K562 (cell line): Measurements from ENCODE around the gene OLFML2A. TPM values are rescaled to one million over a fixed set of nuclear protein-coding genes. Genes with fewer than 3 reads are reported as not detected.
A peak's percentile ranks its signal among the peaks of the same experiment; 100 is the strongest.

Source experiments
- L3MBTL2 ChIP-seq: fragments of 450-650 bp; IDR thresholded peaks from 2 replicates; pipeline ENCODE4 v1.6.1; 2016; ENCODE audit warnings: mild to moderate bottlenecking, moderate library complexity
- MGA ChIP-seq: fragments of 450-650 bp; IDR thresholded peaks from 2 replicates; pipeline ENCODE4 v1.6.1; 2016; ENCODE audit warnings: mild to moderate bottlenecking, moderate library complexity
- NBN ChIP-seq: fragments of 450-650 bp; IDR thresholded peaks from 2 replicates; pipeline ENCODE4 v1.6.1; 2016; ENCODE audit warnings: low read depth, mild to moderate bottlenecking
- POLR2AphosphoS5 ChIP-seq: IDR thresholded peaks from 2 replicates; pipeline ENCODE4 v1.6.1; 2011; ENCODE audit warnings: mild to moderate bottlenecking, low read depth, low read length, moderate library complexity; ENCODE audit not compliant: control insufficient read depth, insufficient read depth
- ZBTB1 ChIP-seq: sonication (generic); formaldehyde crosslinking; IDR thresholded peaks from 2 replicates; pipeline ENCODE4 v1.8.1; 2023; ENCODE audit warnings: missing genetic modification reagents, low read depth, mild to moderate bottlenecking, borderline replicate concordance
- ZNF407 ChIP-seq: fragments of 450-650 bp; IDR thresholded peaks from 2 replicates; pipeline ENCODE4 v1.6.1; 2016; ENCODE audit warnings: low read depth
- polyA plus RNA-seq, 8 experiments: library from polyadenylated mRNA; depleted of rRNA in 4 of 8; stranded (reverse) in 5 of 8; unstranded in 3 of 8; fragments of >200 nt; fragmentation: Nextera tagmentation in 2 of 8; fragmentation: Illumina TruSeq in 1 of 8; extraction: Ambion mirVana in 2 of 8; extraction: Trizol in 1 of 8; gene quantifications; 2 replicates each; pipeline versions ENCODE4 v1.2.1 to v1.2.3, GENCODE V29; 2011 to 2014; ENCODE audit warnings: inconsistent platforms in 1 of 8, missing spikeins in 1 of 8
- total RNA-seq, 7 experiments: library from RNA; depleted of rRNA in 6 of 7; stranded (reverse); fragments of >200 nt in 6 of 7; fragmentation: Illumina TruSeq in 2 of 7; extraction: Trizol in 2 of 7; gene quantifications; 2 replicates each; pipeline versions ENCODE4 v1.2.1 to v1.2.3, GENCODE V29; 2011 to 2021; ENCODE audit warnings: low replicate concordance in 1 of 7

The OLFML2A gene
- total and polyA plus RNA-seq, 9 of the 15 experiments (the other 6 are each of a cell fraction or from before 2014, with no cell fraction given), result 0.16 TPM; not detected in 8

GRCh38 chr9:124771021-124771866 is 5.7 kb upstream of the OLFML2A start, which contains the start of gene NR6A1 (continued):
- TF ChIP-seq ZNF407 (no peak), L3MBTL2 (peak; percentile 87; the same call in 1 of the 2 replicates), POLR2AphosphoS5 (peak; percentile 54), MGA (peak; percentile 64; the same call in 1 of the 2 replicates), NBN (no peak), ZBTB1 (CRISPR knock-in tag) (peak; percentile 82)
